A549 (cell line): ENCODE measurements around the gene PGAP1.

Experiments
- BCL3 ChIP-seq: fragments of >200 bp; sonication (Bioruptor Twin); formaldehyde crosslinking; IDR thresholded peaks from 3 replicates; pipeline ENCODE4 v1.6.1; 2016
- CEBPB ChIP-seq, 2 experiments: fragments of >200 bp in 1 of 2; sonication (Bioruptor Twin) in 1 of 2; formaldehyde crosslinking in 1 of 2; IDR thresholded peaks; 2 replicates each; pipeline ENCODE4 v1.6.1; 2012 to 2016
- EP300 ChIP-seq, 2 experiments: fragments of >200 bp; sonication (Bioruptor Twin); formaldehyde crosslinking; IDR thresholded peaks; 2 replicates in 1 of 2; 3 replicates in 1 of 2; pipeline ENCODE4 v1.6.1; 2016 to 2017
- MAFK ChIP-seq: fragments of 450-650 bp; IDR thresholded peaks from 2 replicates; pipeline ENCODE4 v1.6.1; 2014; ENCODE audit not compliant: partially characterized antibody
- POLR2A ChIP-seq: IDR thresholded peaks from 2 replicates; pipeline ENCODE4 v1.6.1; 2012; ENCODE audit warnings: mild to moderate bottlenecking, low read length
- RNF2 ChIP-seq: fragments of 200-600 bp; sonication (generic); IDR thresholded peaks from 2 replicates; pipeline ENCODE4 v1.6.1; 2016; ENCODE audit warnings: low read depth, mild to moderate bottlenecking, antibody characterized with exemption, moderate library complexity, borderline replicate concordance
- TF ChIP-seq, protein P1 (sequence below): fragments of >200 bp; sonication (Bioruptor Twin); formaldehyde crosslinking; IDR thresholded peaks from 3 replicates; pipeline ENCODE4 v1.5.1; 2016
- TF ChIP-seq, protein P2 (sequence below): fragments of 200-600 bp; sonication (generic); IDR thresholded peaks from 2 replicates; pipeline ENCODE4 v1.6.1; 2016; ENCODE audit warnings: antibody characterized with exemption, mild to moderate bottlenecking, moderate library complexity

GRCh38 chr2:196854629-196855028, 71.9 kb downstream of the PGAP1 start:
- TF ChIP-seq MAFK: no peak
- TF ChIP-seq CEBPB (IDR thresholded peaks at IDR 0.05): no peak
- TF ChIP-seq, protein P1, sequence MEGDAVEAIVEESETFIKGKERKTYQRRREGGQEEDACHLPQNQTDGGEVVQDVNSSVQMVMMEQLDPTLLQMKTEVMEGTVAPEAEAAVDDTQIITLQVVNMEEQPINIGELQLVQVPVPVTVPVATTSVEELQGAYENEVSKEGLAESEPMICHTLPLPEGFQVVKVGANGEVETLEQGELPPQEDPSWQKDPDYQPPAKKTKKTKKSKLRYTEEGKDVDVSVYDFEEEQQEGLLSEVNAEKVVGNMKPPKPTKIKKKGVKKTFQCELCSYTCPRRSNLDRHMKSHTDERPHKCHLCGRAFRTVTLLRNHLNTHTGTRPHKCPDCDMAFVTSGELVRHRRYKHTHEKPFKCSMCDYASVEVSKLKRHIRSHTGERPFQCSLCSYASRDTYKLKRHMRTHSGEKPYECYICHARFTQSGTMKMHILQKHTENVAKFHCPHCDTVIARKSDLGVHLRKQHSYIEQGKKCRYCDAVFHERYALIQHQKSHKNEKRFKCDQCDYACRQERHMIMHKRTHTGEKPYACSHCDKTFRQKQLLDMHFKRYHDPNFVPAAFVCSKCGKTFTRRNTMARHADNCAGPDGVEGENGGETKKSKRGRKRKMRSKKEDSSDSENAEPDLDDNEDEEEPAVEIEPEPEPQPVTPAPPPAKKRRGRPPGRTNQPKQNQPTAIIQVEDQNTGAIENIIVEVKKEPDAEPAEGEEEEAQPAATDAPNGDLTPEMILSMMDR: no peak
- no peak for TF ChIP-seq EP300 (IDR thresholded peaks at IDR 0.05)
- TF ChIP-seq, protein P2, sequence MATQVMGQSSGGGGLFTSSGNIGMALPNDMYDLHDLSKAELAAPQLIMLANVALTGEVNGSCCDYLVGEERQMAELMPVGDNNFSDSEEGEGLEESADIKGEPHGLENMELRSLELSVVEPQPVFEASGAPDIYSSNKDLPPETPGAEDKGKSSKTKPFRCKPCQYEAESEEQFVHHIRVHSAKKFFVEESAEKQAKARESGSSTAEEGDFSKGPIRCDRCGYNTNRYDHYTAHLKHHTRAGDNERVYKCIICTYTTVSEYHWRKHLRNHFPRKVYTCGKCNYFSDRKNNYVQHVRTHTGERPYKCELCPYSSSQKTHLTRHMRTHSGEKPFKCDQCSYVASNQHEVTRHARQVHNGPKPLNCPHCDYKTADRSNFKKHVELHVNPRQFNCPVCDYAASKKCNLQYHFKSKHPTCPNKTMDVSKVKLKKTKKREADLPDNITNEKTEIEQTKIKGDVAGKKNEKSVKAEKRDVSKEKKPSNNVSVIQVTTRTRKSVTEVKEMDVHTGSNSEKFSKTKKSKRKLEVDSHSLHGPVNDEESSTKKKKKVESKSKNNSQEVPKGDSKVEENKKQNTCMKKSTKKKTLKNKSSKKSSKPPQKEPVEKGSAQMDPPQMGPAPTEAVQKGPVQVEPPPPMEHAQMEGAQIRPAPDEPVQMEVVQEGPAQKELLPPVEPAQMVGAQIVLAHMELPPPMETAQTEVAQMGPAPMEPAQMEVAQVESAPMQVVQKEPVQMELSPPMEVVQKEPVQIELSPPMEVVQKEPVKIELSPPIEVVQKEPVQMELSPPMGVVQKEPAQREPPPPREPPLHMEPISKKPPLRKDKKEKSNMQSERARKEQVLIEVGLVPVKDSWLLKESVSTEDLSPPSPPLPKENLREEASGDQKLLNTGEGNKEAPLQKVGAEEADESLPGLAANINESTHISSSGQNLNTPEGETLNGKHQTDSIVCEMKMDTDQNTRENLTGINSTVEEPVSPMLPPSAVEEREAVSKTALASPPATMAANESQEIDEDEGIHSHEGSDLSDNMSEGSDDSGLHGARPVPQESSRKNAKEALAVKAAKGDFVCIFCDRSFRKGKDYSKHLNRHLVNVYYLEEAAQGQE: no peak
- no peak for TF ChIP-seq RNF2
- TF ChIP-seq BCL3: no peak
- TF ChIP-seq POLR2A: no peak
